Measurements from ENCODE around the gene RCSD1. TPM values are rescaled to one million over a fixed set of nuclear protein-coding genes. Genes with fewer than 3 reads are reported as not detected.

RCSD1 gene
- total RNA-seq, 4 donors from 2014 or later = 2.4 to 8.7 (median 4.4) TPM

DNA sequence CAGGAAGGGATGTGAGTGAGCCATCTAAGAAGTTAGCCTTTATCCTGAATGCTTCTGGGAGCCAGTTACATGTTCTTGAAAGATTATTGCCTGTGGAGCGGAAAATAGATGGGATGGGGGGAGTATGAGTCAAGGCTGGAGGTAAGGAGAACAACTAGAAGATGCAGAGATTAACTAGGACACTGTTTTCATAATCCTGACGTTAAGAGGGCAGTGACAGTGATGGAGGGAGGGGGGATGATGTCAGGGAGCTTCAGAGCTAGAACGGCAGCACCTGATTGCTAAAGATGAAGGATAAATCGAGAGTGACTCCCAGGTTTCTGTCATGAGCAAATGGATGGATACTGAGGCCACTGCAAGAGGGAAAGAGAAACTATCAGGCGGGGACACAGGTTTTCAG is 10.0 kb upstream of the RCSD1 start:
- intact Hi-C loops (cut with DNase I; ENCODE audit: low total_unique reads) = no loop called here
- WGBS, 2 donors = 72 to 73% methylated on average over 5 of the region's 5 CpGs
- no peak for TF ChIP-seq POLR2A (IDR thresholded peaks at IDR 0.05)
- TF ChIP-seq, protein P1, sequence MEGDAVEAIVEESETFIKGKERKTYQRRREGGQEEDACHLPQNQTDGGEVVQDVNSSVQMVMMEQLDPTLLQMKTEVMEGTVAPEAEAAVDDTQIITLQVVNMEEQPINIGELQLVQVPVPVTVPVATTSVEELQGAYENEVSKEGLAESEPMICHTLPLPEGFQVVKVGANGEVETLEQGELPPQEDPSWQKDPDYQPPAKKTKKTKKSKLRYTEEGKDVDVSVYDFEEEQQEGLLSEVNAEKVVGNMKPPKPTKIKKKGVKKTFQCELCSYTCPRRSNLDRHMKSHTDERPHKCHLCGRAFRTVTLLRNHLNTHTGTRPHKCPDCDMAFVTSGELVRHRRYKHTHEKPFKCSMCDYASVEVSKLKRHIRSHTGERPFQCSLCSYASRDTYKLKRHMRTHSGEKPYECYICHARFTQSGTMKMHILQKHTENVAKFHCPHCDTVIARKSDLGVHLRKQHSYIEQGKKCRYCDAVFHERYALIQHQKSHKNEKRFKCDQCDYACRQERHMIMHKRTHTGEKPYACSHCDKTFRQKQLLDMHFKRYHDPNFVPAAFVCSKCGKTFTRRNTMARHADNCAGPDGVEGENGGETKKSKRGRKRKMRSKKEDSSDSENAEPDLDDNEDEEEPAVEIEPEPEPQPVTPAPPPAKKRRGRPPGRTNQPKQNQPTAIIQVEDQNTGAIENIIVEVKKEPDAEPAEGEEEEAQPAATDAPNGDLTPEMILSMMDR (IDR thresholded peaks at IDR 0.05) = no peak
- H3K4me3 ChIP-seq (ENCODE audit: low read depth, poor library complexity, severe bottlenecking) = no peak overlapping the region
- peak in 1 of 2 donors; percentile 45 for DNase-seq (ENCODE audit: low spot score in 2 of 2)

DNA sequence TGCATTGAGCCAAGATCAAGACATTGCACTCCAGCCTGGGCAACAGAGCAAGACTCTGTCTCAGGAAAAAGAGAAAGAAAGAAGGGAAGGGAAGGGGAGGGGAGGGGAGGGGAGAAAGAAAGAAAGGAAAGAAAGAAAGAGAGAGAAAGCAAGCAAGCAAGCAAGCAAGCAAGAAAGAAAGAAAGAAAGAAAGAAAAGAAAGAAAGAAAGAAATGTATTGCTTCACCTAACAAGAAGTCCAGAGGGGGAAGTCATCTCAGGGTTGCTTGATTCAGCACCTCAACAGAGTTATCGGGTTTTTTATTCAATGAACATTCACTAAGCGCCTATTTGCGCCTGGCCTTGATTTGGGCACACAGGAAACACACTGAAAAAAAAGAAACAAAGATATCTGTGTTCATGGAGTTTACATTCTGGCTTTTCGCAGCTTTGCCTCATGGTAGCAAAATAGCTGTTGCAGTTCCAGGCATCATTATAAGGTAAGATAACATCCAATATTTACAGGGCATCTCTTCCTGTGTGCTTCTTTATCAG is 8.2 kb upstream of the RCSD1 start:
- TF ChIP-seq, protein P1 (IDR thresholded peaks at IDR 0.05) = no peak
- 81 to 89% methylated on average over 4 of the region's 4 CpGs for WGBS, 2 donors
- no peak overlapping the region for H3K4me3 ChIP-seq (ENCODE audit: low read depth, poor library complexity, severe bottlenecking)
- intact Hi-C loops (cut with DNase I; ENCODE audit: low total_unique reads) = no loop called here
- DNase-seq (ENCODE audit: low spot score in 2 of 2) = no peak

DNA sequence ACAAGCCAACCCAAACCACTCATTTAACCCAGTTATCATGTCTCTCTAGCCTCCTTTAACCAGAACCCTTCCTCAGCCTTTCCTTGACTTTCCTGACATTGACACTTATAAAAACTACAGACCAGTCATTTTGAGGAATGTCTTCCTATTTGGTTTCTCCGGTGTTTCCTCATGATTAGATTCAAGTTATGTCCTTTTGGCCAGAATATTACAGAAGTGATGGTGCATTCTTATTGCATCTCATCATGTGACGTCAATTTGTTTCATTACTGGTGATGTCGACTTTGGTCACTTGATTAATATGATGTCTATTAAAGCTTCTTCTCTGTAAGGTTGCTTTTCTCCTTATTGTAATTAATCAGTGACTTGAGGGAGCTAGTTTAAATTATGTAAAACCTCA is 6.1 kb upstream of the RCSD1 start:
- TF ChIP-seq, protein P1 (IDR thresholded peaks at IDR 0.05) = no peak
- no peak for TF ChIP-seq POLR2A (IDR thresholded peaks at IDR 0.05)
- WGBS, 2 donors = 68 to 72% methylated on average over 3 of the region's 3 CpGs
- no peak for DNase-seq (ENCODE audit: low spot score in 2 of 2)
- no peak overlapping the region for H3K4me3 ChIP-seq (ENCODE audit: low read depth, poor library complexity, severe bottlenecking)
- intact Hi-C loops (cut with DNase I; ENCODE audit: low total_unique reads) = no loop called here

DNA sequence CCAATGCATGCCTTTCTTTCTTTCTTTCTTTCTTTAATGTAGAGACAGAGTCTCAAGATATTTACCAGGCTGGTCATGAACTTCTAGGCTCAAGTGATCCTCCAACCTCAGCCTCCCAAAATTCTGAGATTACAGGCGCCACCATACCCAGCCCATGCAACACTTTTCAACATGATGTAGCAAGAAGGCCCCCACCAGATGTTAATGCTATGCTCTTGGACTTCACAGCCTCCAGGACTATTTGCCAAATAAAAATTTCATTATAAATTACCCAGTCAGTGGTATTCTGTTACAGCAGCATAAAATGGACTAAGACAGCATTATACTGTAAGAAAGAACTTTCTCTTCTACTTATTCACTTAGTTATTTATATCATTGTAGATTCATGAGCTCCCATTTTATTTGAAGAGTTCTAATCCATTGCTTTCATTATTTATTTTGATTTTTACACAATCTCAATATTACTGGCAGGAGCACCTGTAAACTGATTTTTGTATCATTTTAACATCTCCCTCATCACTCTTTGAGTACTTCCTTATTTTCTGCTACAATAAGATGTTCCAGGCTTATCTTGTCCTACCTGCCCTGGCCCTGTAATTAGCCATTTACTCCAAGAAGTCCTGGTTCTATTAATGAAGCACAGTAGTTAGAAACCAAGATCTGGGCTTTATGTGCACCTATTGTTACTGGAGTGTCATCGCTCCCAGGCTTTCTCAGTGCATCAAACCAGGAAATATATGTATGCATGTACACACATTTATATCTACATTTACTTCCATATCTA is 4.8 kb upstream of the RCSD1 start:
- DNase-seq (ENCODE audit: low spot score in 2 of 2) = peak in 1 of 2 donors; percentile 36
- intact Hi-C loops (cut with DNase I; ENCODE audit: low total_unique reads) = no loop called here
- WGBS, 2 donors = 95 to 96% methylated on average over 2 of the region's 2 CpGs
- no peak overlapping the region for H3K4me3 ChIP-seq (ENCODE audit: low read depth, poor library complexity, severe bottlenecking)
- TF ChIP-seq POLR2A (IDR thresholded peaks at IDR 0.05) = no peak
- TF ChIP-seq, protein P1 (IDR thresholded peaks at IDR 0.05) = no peak

DNA sequence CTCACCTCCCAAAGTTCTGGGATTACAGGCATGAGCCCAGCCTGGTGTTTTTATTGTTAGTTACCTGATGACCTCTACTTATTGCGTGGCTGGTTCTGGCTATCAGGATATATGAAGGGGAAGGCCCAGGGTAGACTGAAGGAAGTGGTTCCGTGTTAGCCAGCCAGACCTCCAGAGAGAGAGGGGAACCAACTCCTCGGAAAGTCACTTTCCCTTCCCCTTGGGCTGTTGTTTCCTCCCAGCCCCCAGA is 2.5 kb upstream of the RCSD1 start:
- whole genome bisulfite sequencing, 2 donors = 74 to 75% methylated on average over 3 of the region's 3 CpGs
- no peak overlapping the region for H3K4me3 ChIP-seq (ENCODE audit: low read depth, poor library complexity, severe bottlenecking)
- intact Hi-C loops (cut with DNase I; ENCODE audit: low total_unique reads) = no loop called here
- peak in 1 of 2 donors; percentile 63 for DNase-seq (ENCODE audit: low spot score in 2 of 2)
- TF ChIP-seq, protein P1 (IDR thresholded peaks at IDR 0.05) = no peak
- no peak for TF ChIP-seq POLR2A (IDR thresholded peaks at IDR 0.05)

Data from lower leg skin (tissue), 4 donors.